HL-60 (cell line): ENCODE measurements around the gene MYLK2.

ENCODE experiments used
- CTCF ChIP-seq: IDR thresholded peaks from one replicate; pipeline ENCODE4 v1.5.1; 2011; ENCODE audit warnings: low read length, control low read depth, inconsistent platforms; ENCODE audit not compliant: insufficient read depth
- POLR2AphosphoS5 ChIP-seq: IDR thresholded peaks from 2 replicates; pipeline ENCODE4 v1.6.1; 2012; ENCODE audit warnings: low read depth
- REST ChIP-seq: IDR thresholded peaks from 2 replicates; pipeline ENCODE4 v1.6.1; 2012; ENCODE audit warnings: low read depth; ENCODE audit not compliant: insufficient replicate concordance
- SPI1 ChIP-seq: IDR thresholded peaks from 2 replicates; pipeline ENCODE4 v1.6.1; 2012; ENCODE audit warnings: low read depth, mild to moderate bottlenecking, borderline replicate concordance

GRCh38 chr20:31801508-31801907 lies 17.6 kb upstream of the MYLK2 start:
- TF ChIP-seq CTCF (no peak), REST (no peak), POLR2AphosphoS5 (no peak), SPI1 (no peak)
